Measurements from ENCODE around the gene ABHD11.

- TF ChIP-seq CTCF (IDR thresholded peaks at IDR 0.05 in 4 of 5, conservative IDR thresholded peaks at IDR 0.05 in 1 of 5) (no peak), POLR2A (IDR thresholded peaks at IDR 0.05) (no peak)
Measured at GRCh38 chr7:73704640-73705550, 33.7 kb downstream of the ABHD11 start.
